HG02759 (cell line): ENCODE results near the gene MBD5.

Experiments
- ATAC-seq: cut with Tn5 transposase; IDR thresholded peaks from one replicate; pipeline ENCODE4 v1.9.1; 2021; ENCODE audit warnings: mild to moderate bottlenecking, moderate library complexity; ENCODE audit not compliant: unreplicated experiment

MBD5 gene

DNA sequence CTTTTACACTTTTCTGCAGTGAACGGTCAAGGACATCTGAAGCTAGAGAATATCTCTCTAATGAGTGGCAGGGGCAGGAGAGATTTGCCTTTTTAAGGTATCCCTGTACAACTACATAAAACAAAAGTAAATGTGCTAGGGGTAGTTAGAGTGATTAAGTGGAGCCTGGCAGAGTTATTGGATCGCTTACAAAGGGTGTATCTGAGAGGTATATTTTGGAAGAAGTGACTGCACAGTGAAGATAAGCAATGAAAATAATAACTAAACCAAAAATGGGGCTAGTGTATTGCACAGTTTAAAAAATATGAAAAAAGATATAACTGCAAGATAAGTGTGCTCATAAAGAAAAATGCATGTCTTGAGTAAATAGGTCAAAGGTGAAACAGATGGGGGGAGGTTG is 430.2 kb downstream of the MBD5 start:
- no peak for ATAC-seq

- ATAC-seq: no peak
Measured at GRCh38 chr2:148455791-148456190, 434.9 kb downstream of the MBD5 start.

DNA sequence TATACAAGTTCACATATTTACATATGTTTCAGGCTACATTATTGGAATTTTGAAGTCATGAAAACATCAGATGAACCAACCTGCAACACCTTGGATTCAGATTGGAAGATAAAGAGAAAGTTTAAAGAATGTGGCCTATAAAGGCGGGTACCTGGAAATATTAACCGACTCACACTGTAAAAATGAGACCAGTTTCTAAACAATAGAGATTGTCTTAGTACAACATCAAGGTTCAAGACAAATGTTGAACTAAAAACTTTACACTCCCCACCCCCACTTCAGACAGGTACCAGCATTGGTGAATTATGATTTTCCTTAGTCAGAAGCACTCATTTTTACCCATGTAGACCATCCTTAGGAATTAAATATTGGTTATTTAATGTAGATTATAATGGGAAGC is 437.3 kb downstream of the MBD5 start:
- ATAC-seq: no peak

- ATAC-seq: no peak
Measured at GRCh38 chr2:148459377-148459778, 438.5 kb downstream of the MBD5 start.

DNA sequence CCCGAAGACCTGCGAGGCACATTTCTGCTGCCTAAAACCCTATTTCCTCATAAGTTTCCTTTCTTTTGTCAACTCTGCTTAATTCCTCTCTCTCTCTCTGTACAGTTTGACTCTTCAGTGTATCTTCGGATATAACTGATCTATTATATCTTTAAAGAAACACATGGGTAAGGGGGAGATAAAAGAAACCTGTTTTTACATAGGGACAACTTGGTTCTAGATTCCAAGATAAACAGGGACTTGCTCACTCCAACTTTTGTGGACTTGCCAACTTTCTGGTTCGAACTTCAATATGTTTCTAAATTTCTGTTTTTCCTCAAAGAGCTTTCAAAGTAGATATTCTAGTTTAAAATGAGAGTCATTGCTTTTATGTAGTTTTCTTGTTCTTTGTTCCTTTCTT is 441.0 kb downstream of the MBD5 start:
- ATAC-seq: no peak

DNA sequence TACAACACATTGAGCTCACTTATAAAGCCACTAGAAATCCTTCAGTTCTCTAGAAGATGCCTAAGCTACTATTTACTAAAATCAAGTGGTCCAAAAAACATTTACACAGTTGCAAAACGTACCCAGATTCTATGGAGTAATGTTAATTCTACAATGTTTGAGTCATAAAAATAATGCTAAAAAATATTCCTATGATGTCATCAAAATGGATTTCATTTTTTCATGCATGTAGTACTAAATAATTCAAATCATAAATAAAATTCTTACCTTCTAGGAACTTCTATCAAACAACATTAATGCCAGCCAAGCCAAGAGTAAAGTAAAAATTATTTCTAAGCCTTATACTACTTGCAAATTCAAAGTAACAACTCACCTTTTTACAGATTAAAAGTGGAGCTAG is 454.7 kb downstream of the MBD5 start:
- ATAC-seq: no peak

- ATAC-seq: no peak
Measured at GRCh38 chr2:148479398-148479797, 458.5 kb downstream of the MBD5 start.

- ATAC-seq: no peak
Measured at GRCh38 chr2:148483665-148484064, 462.8 kb downstream of the MBD5 start.

DNA sequence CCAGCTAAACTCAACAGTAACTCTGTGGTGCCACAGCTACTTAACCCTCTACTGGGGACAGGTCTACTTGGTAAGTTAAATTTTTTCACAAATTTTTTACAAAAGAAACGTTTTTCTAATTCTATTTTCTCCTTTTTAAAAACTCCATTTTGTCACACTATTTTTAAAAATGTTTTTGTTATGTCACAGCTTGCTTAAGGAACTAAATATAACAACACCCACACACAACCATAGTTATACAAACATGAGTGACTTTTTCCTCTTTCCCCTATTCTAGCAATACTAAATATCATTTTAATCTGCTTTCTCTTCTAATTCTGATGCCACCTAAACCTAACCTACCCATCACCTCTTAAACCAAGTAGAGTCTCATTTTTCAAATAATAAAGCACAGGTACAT is 463.2 kb downstream of the MBD5 start:
- ATAC-seq: no peak

- ATAC-seq: no peak
Measured at GRCh38 chr2:148486655-148487054, 465.8 kb downstream of the MBD5 start.

DNA sequence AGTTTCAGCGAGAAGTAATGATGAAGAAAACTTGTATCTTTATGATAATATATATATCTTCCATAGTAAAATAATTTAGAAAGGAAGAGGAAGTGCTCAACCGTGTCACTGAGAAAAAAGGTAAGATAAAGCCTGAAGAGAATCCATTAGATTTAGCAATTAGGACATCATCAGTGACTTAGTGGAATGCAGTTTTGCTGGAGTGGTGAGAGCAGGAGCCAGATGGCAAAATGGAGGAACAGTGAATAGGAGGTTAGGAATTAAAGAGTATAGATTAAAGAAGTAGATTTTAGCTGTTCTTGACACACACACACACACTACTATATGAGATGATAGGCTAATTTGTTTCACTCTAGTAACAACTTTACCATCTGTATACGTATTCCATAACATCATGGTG is 466.5 kb downstream of the MBD5 start:
- no peak for ATAC-seq

DNA sequence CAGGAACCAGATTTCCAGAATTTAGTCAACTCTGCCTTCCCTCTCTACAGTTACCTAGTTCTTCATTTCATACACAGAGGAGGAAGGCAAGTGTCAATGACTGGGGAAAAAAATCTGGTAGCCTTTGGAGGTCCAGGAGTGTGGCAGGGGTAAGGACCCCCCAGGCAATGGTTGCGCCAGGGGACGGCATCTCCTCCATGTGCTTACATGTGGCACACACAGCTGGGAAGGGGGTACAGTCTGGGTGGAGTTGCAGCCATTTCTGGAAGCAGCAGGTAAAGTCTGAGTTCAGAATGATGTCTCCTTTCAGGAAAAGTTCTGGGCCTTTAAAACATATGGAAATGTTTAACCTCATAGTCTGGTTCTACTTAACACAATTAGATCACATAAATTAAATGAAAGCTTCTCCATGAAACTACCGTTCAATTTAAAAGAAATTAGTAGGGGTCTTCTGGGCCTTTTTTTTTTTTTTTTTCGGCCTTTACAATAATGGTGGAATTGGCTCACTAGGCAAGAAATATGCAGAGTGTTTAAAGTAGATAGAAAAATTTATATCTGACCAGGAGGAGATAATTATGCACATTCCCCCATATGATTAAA is 470.0 kb downstream of the MBD5 start:
- ATAC-seq: no peak

DNA sequence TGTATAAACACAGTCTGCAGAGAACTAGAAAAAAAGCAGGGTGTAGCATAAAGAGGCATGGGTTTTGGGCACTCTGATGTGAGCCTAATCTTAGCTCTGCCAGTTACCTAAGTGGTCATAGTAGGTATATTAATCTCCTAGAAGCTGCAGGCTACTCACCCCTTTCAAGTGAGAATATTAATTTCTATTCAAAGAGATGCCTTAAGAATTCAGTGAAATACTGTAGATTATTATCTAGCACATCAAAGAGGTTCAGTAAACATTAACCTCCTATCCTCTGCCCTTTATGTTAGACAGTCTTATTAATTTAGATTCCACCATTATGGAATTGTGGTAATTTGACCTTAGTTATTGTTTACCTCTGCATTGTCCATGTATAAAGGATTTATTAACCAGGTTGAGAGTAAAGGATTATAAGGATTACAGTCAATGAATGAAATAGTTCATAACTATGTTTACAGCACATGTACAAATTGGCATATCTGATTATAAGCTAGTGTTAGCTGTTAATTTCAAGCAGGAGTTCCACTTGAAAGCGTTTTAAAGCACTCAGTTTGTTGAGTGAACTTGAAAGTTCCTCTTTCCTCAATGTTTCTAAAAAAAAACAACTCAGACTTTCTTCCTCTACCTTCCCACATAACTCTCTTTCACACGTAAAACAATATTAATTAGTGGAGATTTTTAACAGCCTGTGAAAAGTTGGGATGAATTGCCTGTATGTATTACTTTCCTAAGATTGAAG is 473.1 kb downstream of the MBD5 start:
- ATAC-seq: peak; percentile 69

- ATAC-seq: no peak
Measured at GRCh38 chr2:148495586-148495985, 474.7 kb downstream of the MBD5 start.

DNA sequence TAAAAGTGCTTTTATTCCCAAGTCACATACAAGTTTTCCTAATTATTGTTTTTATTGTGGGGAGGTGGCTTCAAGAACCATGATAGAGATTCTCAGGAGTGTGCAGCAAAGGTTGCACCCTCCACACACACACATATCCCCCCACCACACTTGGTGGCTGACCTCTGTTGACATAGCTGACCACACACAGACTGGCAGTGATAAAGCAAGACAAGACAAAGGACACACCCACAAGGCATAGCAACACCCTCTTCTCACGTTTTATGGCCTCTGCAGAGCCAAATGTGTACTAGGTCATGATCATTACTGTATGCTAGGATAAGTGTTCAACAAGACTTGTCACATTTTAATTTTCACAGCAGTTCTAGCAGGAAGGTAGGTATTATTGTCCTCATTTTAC is 480.7 kb downstream of the MBD5 start:
- no peak for ATAC-seq

- ATAC-seq: no peak
Measured at GRCh38 chr2:148503516-148503915, 482.6 kb downstream of the MBD5 start.

DNA sequence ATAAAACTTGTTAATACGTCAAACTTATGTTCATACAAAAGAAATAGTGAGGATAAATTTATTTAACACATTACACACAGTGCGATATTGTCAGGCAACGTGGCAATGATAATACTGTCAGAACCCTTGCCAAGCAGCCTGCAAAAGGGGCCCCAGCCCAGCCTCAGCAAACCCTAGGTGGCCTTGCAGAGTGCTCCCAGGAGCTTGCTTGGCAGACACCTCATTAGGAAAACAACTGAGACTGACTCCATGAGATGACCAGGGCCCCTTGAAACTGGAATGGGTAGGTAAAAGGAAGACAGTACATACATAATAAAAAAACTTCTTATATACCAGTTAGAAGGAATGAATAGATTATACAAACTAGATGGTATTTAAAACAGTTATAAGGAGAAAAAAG is 487.1 kb downstream of the MBD5 start:
- ATAC-seq: no peak

- ATAC-seq: peak; percentile 2
Measured at GRCh38 chr2:148508878-148509287, 488.0 kb downstream of the MBD5 start.

- peak; percentile 100 for ATAC-seq
Measured at GRCh38 chr2:148509288-148509902, 488.5 kb downstream of the MBD5 start.

DNA sequence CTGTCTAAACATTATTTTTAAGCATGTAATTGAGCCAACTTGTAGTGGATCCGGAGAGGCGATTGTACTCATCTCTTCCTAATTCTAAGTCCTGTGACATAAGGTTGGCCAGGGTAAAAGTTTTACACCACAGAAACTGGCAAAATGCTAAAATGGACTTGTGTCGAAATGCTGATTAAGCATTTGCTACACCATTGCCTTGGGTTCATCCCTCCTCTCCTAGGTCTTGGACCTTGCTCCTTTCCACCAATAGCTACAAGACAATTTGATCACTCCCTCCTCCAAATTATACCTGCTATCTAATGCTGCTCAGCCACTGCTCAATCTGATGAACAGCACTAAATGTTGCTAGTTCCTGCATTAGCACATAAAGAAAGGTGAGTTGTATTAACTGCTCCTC is 491.0 kb downstream of the MBD5 start:
- no peak for ATAC-seq

DNA sequence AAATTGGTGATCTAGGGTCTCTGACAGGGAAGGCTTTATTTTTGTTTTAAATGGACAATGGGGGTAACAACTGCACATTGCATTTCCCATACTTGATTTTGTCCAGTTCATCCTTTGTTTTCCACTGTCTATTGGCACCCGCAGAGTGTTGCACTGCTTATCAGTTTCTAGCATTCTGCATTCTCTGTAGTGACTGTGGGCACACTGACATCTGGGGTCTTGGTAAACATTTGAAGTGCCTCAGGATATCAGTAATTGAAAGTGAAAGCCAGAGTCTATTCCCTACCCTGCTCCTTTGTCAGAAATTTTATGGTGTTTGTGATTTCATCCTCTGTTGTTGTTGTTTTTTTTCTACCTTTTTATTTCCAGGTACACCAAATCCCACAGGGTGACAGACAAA is 491.6 kb downstream of the MBD5 start:
- no peak for ATAC-seq

DNA sequence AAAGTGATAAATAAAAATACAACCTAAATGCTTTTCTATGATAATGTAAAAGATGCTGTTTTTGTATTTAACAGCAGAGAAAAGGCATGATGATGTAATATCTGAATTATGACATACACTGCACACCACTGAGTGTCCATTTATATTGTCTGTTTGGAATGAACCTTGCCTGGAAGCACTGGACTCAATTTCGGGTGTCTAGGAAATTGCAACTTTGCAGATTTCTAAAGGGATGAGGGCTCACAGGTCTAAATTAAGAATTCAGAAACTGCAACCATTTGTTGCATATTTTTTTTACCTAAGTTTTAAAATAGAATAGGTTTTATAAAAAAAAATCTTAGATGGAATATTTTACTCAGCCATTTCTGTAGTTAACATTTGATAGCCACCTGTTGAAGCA is 492.5 kb downstream of the MBD5 start:
- ATAC-seq: no peak
